Kidney (tissue), 14 donors: ENCODE data around the gene TAS2R46. TPM values are rescaled to one million over a fixed set of nuclear protein-coding genes. Genes with fewer than 3 reads are reported as not detected.

Source experiments
- DNase-seq, 5 donors: peaks; one replicate each; pipeline ENCODE4 v3.0.0-alpha.2; 2013 to 2020
- FAIRE-seq: peaks from 2 replicates; lab custom pipeline; 2012; peaks lifted over from hg19 to GRCh38; lab: Jason Lieb, UNC
- H3K27ac ChIP-seq, 2 donors: one replicate each; pipeline ENCODE4 v1.7.0; 2013; ENCODE audit warnings: low read depth in 2 of 2, low read length in 2 of 2, inconsistent platforms in 1 of 2
- H3K27me3 ChIP-seq: one replicate; pipeline ENCODE4 v1.7.1; 2013; ENCODE audit warnings: low read length, inconsistent platforms; ENCODE audit not compliant: control insufficient read depth, insufficient read depth
- H3K36me3 ChIP-seq, 3 donors: one replicate each; pipeline versions ENCODE4 v1.7.0 to v1.7.1; 2013; ENCODE audit warnings: low read length in 3 of 3, control low read depth in 1 of 3, inconsistent platforms in 1 of 3; ENCODE audit not compliant: insufficient read depth in 3 of 3, control insufficient read depth in 2 of 3
- H3K4me1 ChIP-seq, 3 donors: one replicate each; pipeline versions ENCODE4 v1.7.0 to v1.7.1; 2013; ENCODE audit warnings: low read length in 3 of 3, inconsistent platforms in 1 of 3, low read depth in 1 of 3; ENCODE audit not compliant: control insufficient read depth in 2 of 3, insufficient read depth in 2 of 3
- H3K4me3 ChIP-seq, 3 donors: one replicate each; pipeline versions ENCODE4 v1.7.0 to v1.8.1; 2013; ENCODE audit warnings: low read length in 3 of 3, control low read depth in 1 of 3, inconsistent platforms in 1 of 3
- H3K9ac ChIP-seq, 3 donors: one replicate each; pipeline versions ENCODE4 v1.7.0 to v1.7.1; 2013; ENCODE audit warnings: low read length in 3 of 3, control low read depth in 1 of 3, inconsistent platforms in 1 of 3
- H3K9me3 ChIP-seq, 3 donors: one replicate each; pipeline versions ENCODE4 v1.7.0 to v1.7.1; 2013; ENCODE audit warnings: low read length in 3 of 3, control low read depth in 1 of 3, inconsistent platforms in 1 of 3; ENCODE audit not compliant: control insufficient read depth in 2 of 3, insufficient read depth in 1 of 3
- intact Hi-C: fragments of 100-400 bp; cut with DNase I; formaldehyde crosslinking; loops from one replicate; pipeline ENCODE4 v1.11.1; 2022
- polyA plus RNA-seq: library from polyadenylated mRNA; stranded (reverse); fragments of 350-450 nt; fragmentation: Illumina TruSeq; extraction: RNeasy Lipid Tissue Mini Kit (QIAGEN cat#74804); gene quantifications from one replicate; pipeline ENCODE4 v1.2.3, GENCODE V29; 2014; ENCODE audit warnings: low read depth, low replicate concordance; ENCODE audit not compliant: insufficient read depth
- total RNA-seq: library from RNA; stranded (reverse); fragmentation: NEBNext Ultra II Directional; extraction: Animal tissue kit (Norgen Biotek cat#: 25700); gene quantifications from one replicate; pipeline ENCODE4 v1.2.1, GENCODE V29; 2021
- TF ChIP-seq, protein P1 (sequence below): IDR thresholded peaks from 3 replicates; pipeline ENCODE4 v1.5.1; 2012; ENCODE audit warnings: mild to moderate bottlenecking, moderate library complexity, borderline replicate concordance; ENCODE audit not compliant: insufficient read depth; ENCODE audit errors: extremely low read depth
- donor health status: control.
- donor health status: control.
- donor health status: control.
- donor health status: control.
- donor health status: control.
- donor health status: DM: yes; HTN: yes; CAD: no.
- donor health status: Normal renal cell carcinoma (clear cell type).

The TAS2R46 gene
- total and polyA plus RNA-seq, 2 donors from 2014 or later: 1.6 TPM; not detected in 1

DNA sequence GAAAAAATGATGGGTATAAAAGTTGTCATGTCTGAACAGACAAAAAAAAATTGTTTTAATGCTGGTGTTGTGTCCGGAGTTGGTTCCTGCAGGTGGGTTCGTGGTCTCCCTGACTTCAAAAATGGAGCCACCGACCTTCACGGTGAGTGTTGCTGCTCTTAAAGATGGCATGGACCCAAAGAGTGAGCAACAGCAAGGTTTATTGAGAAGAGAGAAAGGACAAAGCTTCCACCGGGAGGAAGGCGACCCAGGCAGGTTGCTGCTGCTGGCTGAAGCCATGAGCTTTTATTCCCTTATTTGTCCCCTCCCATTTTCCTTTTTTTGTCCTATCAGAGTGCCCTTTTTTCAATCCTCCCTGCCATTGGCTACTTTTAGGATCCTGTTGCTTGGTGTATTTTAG lies 30.8 kb downstream of the TAS2R46 start, which contains the start of gene TAS2R31:
TSS of gene TAS2R31 (minus strand) at position 101 of the 400 bp plus-strand sequence. CDS start at position 29, 72 bp downstream.
- Histone ChIP-seq H3K9ac (no peak within 1 kb of the TSS), H3K27me3 (no peaks in the 10 kb centered on the region), H3K36me3 (no peaks in the 10 kb centered on the region), H3K4me1 (no peaks in the 10 kb centered on the region), H3K27ac (no peak within 1 kb of the TSS), H3K9me3 (no peaks in the 10 kb centered on the region), H3K4me3 (no peak within 1 kb of the TSS)
- FAIRE-seq (no peak), DNase-seq (no peak)
- TF ChIP-seq, protein P1, sequence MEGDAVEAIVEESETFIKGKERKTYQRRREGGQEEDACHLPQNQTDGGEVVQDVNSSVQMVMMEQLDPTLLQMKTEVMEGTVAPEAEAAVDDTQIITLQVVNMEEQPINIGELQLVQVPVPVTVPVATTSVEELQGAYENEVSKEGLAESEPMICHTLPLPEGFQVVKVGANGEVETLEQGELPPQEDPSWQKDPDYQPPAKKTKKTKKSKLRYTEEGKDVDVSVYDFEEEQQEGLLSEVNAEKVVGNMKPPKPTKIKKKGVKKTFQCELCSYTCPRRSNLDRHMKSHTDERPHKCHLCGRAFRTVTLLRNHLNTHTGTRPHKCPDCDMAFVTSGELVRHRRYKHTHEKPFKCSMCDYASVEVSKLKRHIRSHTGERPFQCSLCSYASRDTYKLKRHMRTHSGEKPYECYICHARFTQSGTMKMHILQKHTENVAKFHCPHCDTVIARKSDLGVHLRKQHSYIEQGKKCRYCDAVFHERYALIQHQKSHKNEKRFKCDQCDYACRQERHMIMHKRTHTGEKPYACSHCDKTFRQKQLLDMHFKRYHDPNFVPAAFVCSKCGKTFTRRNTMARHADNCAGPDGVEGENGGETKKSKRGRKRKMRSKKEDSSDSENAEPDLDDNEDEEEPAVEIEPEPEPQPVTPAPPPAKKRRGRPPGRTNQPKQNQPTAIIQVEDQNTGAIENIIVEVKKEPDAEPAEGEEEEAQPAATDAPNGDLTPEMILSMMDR: no peak
- intact Hi-C loops: no loop called here

DNA sequence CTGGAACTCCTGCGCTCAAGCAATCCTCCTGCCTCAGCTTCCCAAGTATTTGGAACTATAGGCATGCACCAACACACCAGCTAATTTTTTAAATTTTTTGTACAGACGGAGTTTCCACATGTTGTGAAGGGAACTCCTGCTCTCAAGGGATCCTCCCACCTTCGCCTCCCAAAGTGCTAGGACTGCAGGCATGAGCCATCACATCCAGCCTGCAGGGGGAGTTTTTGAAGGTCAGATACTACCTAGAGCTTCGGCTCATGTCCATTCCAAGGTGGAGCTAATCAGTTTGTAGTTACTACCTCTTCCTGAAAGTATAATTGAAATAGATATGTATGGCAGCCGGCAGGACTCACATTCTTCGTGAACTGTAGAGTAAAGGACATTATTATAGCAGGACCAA lies 36.0 kb downstream of the TAS2R46 start:
- no peak for FAIRE-seq
- no peak overlapping the region for H3K9ac ChIP-seq
- no peak for DNase-seq
- no peaks in the 10 kb centered on the region for H3K4me1 ChIP-seq
- no peaks in the 10 kb centered on the region for H3K9me3 ChIP-seq
- no peaks in the 10 kb centered on the region for H3K36me3 ChIP-seq
- TF ChIP-seq, protein P1: no peak
- H3K27ac ChIP-seq: no peak overlapping the region
- H3K27me3 ChIP-seq: no peaks in the 10 kb centered on the region
- intact Hi-C loops: no loop called here
- no peak overlapping the region for H3K4me3 ChIP-seq

DNA sequence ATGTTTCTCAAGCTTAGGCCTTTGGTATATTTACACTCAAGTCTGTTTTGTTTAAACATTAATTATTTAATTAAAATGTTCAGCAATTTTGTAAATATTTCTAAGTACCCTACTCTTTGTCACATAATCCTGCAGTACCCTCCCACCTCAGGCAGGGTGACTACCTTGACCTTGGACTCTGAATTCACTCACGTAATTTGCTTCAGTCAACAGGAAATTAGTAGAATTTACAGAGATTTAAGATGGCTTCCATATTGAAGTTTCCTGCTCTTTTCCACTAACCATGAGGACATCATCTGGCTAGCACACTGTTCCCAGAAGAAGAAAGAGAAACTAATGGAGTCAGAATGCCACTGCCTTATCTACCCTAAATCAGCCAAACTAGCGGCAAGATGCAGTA lies 38.7 kb downstream of the TAS2R46 start:
- H3K4me3 ChIP-seq: no peak overlapping the region
- no peak for DNase-seq
- no peaks in the 10 kb centered on the region for H3K4me1 ChIP-seq
- TF ChIP-seq, protein P1: no peak
- H3K36me3 ChIP-seq: no peaks in the 10 kb centered on the region
- no peak overlapping the region for H3K27ac ChIP-seq
- no peaks in the 10 kb centered on the region for H3K9me3 ChIP-seq
- intact Hi-C loops: no loop called here
- H3K27me3 ChIP-seq: no peaks in the 10 kb centered on the region
- no peak for FAIRE-seq
- no peak overlapping the region for H3K9ac ChIP-seq

DNA sequence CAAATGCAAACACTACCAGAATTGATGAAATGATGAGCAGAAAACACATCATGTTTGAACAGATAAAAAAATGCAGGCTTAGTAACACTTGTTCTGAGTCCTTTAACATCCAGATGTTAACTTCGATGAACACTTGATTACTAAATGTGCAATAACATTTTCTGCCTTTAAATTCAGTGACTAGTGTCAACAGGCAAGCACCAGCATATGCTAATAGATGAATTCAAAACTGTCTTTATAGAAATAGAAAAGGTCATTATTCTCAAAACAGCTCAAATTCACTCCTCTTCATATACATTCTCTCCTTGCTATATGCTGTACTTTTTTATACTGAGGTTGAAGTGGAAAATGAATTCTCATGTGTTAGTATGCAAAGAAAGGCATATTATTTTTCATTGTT lies 39.6 kb downstream of the TAS2R46 start, which contains the start of gene TAS2R19:
TSS of gene TAS2R19 (minus strand) at position 101 of the 400 bp plus-strand sequence. CDS start at position 52, 49 bp downstream.
- Histone ChIP-seq H3K9ac (no peak within 1 kb of the TSS), H3K27ac (no peak within 1 kb of the TSS), H3K4me1 (no peaks in the 10 kb centered on the region), H3K27me3 (no peaks in the 10 kb centered on the region), H3K9me3 (no peaks in the 10 kb centered on the region), H3K36me3 (no peaks in the 10 kb centered on the region), H3K4me3 (no peak within 1 kb of the TSS)
- TF ChIP-seq, protein P1: no peak
- FAIRE-seq: no peak
- no peak for DNase-seq
- intact Hi-C loops: no loop called here
